Ureter (tissue), 1 donor: ENCODE data around the gene HTATIP2. TPM values are rescaled to one million over a fixed set of nuclear protein-coding genes. Genes with fewer than 3 reads are reported as not detected.
A peak's percentile ranks its signal among the peaks of the same experiment; 100 is the strongest.
"Not testable (repeated sequence)": the region's sequence is repeated elsewhere in the genome, so short reads cannot be mapped to it uniquely, and the experiment has no call there.

Source experiments
- DNase-seq: peaks from one replicate; pipeline ENCODE4 v3.0.0-alpha.2; 2020; ENCODE audit warnings: low spot score
- total RNA-seq: library from RNA; stranded (reverse); gene quantifications from one replicate; pipeline ENCODE4 v1.2.4, GENCODE V29; 2023
- donor health status: DM: yes; HTN: yes; CAD: no.

HTATIP2 gene
- total RNA-seq, 1 donor from 2014 or later: 29.2 TPM

DNA sequence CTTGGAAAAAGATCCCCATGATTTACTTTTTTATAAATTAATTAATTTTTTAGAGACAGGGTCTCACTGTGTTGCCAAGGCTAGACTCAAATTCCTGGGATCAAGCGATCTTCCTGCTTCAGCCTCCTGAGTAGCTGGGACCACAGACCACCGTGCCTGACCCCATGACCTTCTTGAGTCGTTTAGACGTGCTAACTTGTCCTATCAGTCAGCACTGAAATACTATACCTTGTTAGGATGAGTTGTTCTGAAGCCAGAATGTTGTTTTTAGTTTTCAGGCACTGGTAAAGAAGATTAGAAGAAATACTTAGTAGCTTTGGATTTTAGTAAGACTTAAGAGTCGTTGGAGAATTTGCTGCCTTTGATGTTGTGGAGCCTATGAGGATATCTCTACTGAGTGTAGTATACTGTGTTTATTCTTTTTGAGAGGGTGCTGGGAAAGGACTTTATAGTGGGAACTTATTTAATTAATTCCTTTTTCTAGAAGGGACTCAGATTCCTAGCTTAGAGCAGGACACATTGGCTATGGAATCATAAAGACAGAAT lies 8.6 kb downstream of the HTATIP2 start:
- no peak for DNase-seq

DNA sequence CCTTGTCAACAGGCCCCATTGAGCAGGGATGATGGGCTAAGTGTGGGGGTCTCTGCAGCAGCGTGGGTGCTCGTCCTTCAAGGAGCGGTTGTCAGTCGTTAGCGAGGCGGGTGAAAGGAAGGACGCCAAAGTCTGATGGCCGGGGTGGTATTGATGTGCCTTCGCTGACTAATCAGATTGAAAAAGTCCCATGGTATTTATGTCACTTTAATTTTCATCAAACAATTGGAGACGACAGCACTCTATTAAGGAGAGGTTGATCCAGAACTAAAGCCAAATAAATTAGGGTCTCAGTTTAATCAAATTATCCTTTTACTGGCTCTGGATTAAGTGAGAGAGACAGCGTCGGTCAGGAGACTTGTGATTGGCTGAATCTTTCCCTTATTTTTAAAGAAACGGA lies 9.6 kb downstream of the HTATIP2 start:
- no peak for DNase-seq

GRCh38 chr11:20373568-20374209 lies 10.2 kb downstream of the HTATIP2 start:
- no peak for DNase-seq

DNA sequence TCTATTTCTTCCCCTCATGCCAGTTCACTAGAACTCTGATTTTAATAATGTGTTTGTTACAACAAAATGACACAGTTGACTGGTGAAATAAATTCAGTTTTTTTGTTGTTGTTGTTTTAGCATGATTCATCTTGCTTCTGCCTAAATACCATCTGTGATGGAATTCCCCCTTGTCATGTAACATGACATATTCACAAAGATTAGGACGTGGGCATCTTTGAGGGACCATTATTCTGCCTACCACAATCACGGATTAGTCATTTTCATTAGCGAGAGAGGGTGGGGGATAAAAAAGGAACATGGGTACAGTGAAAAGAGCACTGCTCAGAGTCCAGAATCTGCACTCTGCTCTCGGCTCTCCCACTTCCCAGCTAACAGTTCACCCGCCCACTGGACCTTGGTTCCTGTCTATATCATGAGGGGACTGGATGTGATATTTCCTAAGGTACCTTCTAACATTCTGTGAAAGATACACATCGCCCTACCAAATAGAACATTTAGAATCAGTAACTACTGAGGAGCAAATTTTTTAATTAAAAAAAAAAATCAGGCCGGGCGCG lies 11.3 kb downstream of the HTATIP2 start:
- no peak for DNase-seq

DNA sequence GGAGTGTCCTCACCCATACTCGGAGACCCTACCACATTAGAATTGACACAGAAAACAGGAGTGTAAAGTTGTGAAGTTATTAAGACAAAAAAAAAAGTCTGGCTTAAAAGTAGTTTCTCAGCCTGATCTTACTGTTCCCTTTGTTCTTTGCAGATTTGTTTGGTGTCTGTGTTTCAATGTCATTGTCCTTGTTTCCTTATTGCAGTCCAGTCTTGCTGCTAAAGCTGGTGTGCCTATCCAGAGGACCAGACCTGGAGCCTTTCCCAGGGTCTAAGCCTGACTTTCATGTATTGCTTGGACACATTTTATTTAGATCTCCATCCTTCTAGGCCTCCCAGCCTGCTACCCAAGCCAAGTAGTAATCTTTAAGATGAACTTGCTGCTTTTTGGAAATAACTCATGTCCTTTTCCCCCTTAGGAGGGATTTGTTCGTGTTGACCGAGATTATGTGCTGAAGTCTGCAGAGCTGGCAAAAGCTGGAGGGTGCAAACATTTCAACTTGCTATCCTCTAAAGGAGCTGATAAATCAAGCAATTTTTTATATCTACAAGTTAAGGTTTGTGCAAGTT lies 12.7 kb downstream of the HTATIP2 start:
- no peak for DNase-seq

GRCh38 chr11:20385996-20386395 lies 22.5 kb downstream of the HTATIP2 start:
- not testable (repeated sequence) for DNase-seq

DNA sequence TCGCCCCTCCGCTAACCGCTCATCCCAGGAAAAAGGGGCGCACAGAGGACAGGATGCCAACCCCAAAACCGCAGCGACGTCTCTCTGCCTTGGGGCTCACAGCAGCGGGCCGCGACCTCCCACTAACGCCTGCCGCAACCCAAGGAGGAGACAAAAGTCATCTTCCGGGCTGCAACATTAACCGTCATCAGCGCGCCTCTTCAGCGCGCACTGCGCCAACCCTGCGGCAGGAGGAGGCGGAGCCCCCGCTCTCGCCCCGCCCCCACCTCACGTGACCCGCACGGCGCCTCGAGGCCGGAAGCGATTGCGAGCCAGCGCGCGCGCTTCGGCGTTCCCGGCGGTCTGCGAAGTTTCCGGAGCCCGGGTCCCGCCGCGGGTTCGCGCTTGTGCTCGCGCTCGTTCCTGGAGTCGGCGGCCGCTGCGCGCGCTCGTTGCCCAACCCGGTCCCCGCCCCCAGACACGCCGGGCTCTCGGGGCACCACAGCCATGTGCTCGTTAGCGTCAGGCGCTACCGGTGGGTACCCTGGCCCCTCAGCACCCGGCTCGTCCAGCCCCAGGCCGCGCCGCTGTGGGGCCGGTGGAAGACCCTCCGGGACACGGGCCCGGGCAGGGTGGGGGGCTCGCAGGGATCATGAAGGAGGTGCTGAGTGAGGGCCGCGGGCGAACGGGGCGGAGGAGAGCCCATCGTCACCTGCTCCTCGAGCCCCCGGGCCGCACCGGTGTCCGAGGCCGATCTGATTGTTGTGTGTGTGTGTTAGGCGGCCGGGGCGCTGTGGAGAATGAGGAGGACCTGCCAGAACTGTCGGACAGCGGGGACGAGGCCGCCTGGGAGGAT lies 24.0 kb downstream of the HTATIP2 start, which contains the start of gene PRMT3:
TSS of gene PRMT3 (plus strand) at position 456 of the 835 bp plus-strand sequence. CDS start at position 487, 31 bp downstream.
- DNase-seq: peak; percentile 96

DNA sequence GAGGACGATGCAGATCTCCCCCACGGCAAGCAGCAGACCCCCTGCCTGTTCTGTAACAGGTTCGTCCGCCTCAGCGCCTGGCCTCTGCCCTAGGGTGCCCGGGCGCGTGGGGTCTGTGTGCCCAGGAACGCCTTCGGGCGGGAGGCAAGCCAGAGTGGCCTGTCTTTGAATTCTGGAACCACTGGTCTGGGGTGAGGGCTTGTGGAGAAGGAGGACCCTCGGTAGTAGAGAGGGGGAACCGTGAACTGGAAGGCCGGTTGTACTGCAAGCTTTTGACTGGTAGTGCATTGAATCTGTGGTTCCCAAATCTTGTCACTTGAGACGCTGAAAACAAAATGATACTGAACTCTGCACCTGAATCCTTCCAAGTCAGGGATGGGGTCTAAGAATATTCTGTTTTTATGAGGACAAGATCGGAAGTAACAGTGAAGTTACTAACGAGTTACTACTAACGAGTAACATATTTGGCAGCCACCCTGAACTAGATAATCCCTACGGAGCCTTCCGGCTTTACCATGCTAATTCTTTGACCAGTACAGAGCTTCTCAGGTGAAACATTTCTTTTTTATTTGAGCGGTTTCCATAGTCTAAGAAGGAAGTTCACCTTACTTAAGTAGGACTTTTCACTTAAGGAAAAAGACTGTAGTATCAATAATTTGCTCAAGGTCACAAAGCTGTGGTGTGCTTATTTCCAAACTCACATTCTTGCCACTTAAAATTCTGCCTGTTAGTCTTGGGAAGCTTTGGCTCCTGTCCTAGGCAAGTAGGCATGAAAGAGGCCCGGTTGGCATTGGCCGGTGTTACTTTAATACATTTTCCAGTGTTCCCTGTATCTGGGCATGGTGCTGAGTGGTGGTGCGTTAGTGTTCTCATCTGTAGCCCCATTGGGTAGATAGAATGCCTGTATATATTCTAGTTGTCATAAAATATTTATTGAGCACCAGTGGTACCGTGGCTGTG lies 24.9 kb downstream of the HTATIP2 start:
- DNase-seq: no peak

DNA sequence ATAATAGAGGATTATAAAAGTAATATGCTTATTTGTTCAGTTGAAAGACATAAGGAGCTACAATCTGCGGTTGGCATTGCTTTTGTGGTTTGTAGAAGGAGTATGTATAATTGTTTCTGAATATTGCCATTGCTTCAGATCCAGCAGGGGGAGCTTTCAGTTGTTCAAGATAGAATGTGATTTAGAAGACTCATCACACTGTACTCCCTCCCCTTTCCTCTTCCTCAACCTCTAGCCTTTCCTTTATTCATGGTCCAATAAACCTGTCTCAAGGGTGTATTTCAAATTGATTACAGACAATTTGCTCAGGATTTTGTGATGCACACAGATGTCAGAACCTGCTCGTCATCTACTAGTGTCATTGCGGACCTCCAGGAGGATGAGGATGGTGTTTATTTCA lies 33.8 kb downstream of the HTATIP2 start:
- DNase-seq: no peak

DNA sequence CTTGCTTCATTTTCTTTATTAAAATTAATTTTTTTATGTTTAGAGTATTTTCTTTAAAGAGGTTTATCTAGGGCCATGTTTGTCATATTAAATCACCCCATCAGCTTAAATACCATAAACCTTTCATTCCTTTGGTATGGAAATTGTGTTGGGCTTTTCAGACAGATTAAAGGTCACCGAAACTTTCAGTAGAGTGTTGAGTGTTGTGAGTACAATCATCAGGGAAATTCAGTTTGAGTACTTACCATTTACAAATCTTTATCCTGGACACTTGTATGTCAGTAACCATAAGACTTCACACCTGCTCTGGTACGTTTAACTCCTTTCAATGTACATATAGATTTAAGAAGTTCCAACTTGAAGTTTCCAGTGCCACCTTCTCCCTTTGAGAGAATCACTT lies 36.0 kb downstream of the HTATIP2 start:
- DNase-seq: no peak

DNA sequence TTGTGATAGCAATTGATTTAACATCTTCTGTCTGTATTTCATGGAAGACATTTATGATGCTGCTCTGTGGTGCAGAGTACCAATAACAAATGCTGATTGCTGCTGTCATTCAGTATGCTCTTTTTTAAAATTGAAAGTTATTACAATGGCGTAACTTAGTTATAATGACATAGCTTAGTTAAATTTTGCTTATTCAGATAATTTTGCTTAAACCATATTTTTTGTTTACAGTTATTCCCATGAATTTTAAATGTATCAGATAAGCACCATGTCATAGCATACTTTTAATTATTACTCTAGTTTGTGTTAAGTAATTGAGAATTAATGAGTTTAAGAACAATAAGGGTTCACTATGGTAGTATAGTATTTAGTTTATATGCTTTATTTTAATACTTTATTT lies 39.5 kb downstream of the HTATIP2 start:
- DNase-seq: no peak

GRCh38 chr11:20406484-20406883 lies 43.0 kb downstream of the HTATIP2 start:
- no peak for DNase-seq

GRCh38 chr11:20407344-20407743 lies 43.8 kb downstream of the HTATIP2 start:
- no peak for DNase-seq

- no peak for DNase-seq
Measured at GRCh38 chr11:20415432-20415831, 51.9 kb downstream of the HTATIP2 start.

GRCh38 chr11:20417771-20418170 lies 54.3 kb downstream of the HTATIP2 start:
- no peak for DNase-seq

- DNase-seq: no peak
Measured at GRCh38 chr11:20421946-20422345, 58.4 kb downstream of the HTATIP2 start.

- no peak for DNase-seq
Measured at GRCh38 chr11:20429216-20429615, 65.7 kb downstream of the HTATIP2 start.
